Esophagus squamous epithelium (tissue), 5 donors: Measurements from ENCODE around the gene CFAP53. TPM values are rescaled to one million over a fixed set of nuclear protein-coding genes. Genes with fewer than 3 reads are reported as not detected.
"Not testable (repeated sequence)": the region's sequence is repeated elsewhere in the genome, so short reads cannot be mapped to it uniquely, and the experiment has no call there.

Experiments used
- DNase-seq: peaks from one replicate; lab custom pipeline; 2025; lab: John Stamatoyannopoulos, UW
- H3K27ac ChIP-seq, 4 donors: fragments of 200-600 bp; sonication (generic); one replicate each; pipeline ENCODE4 v1.5.1; 2016 to 2019; ENCODE audit warnings: mild to moderate bottlenecking in 1 of 4
- H3K27me3 ChIP-seq, 4 donors: fragments of 200-600 bp; sonication (generic); 1 replicate in 3 of 4; 2 replicates in 1 of 4; pipeline versions ENCODE4 v1.5.1 to v1.6.0; 2017 to 2021; ENCODE audit warnings: antibody characterized with exemption in 1 of 4
- H3K36me3 ChIP-seq, 3 donors: fragments of 200-600 bp; sonication (generic); one replicate each; pipeline ENCODE4 v1.5.1; 2016 to 2019
- H3K4me1 ChIP-seq, 3 donors: fragments of 200-600 bp; sonication (generic); one replicate each; pipeline ENCODE4 v1.5.1; 2017 to 2019
- H3K4me3 ChIP-seq, 4 donors: fragments of 200-600 bp; sonication (generic); 1 replicate in 3 of 4; 2 replicates in 1 of 4; pipeline ENCODE4 v1.5.1; 2016 to 2019; ENCODE audit warnings: mild to moderate bottlenecking in 2 of 4, moderate library complexity in 1 of 4
- H3K9me3 ChIP-seq, 3 donors: fragments of 200-600 bp; sonication (generic); one replicate each; pipeline ENCODE4 v1.5.1; 2016 to 2019
- POLR2A ChIP-seq, 4 donors: fragments of 450-650 bp; IDR thresholded peaks; one replicate each; pipeline ENCODE4 v1.6.1; 2017; ENCODE audit warnings: antibody characterized with exemption in 4 of 4, mild to moderate bottlenecking in 4 of 4, moderate library complexity in 3 of 4
- WGBS, 2 donors: methylation state at CpG; one replicate each; pipeline ENCODE4 v1.1.5; 2018; 5-methylcytosine and 5-hydroxymethylcytosine counted together
- intact Hi-C: fragments of 100-400 bp; cut with DNase I; formaldehyde crosslinking; loops from one replicate; pipeline ENCODE4 v1.15.0; 2022
- total RNA-seq, 4 donors: library from RNA; depleted of rRNA; stranded (reverse); fragments of >200 nt; gene quantifications; one replicate each; pipeline ENCODE4 v1.1.0, GENCODE V29; 2016
- TF ChIP-seq, protein P1 (sequence below), 6 experiments: fragments of 450-650 bp in 4 of 6; fragments of 200-600 bp in 2 of 6; sonication (generic) in 2 of 6; IDR thresholded peaks; one replicate each; pipeline ENCODE4 v1.5.1; 2016 to 2019; ENCODE audit warnings: antibody characterized with exemption in 6 of 6, mild to moderate bottlenecking in 4 of 6, moderate library complexity in 4 of 6
- donor health status: DM: yes; HTN: yes; CAD: no.

The CFAP53 gene
- total RNA-seq, 4 donors from 2014 or later: 0.19 TPM; not detected in 3

- H3K4me3 ChIP-seq: no peak overlapping the region
- 76 to 84% methylated on average over 7 of the region's 7 CpGs for WGBS, 2 donors
- H3K27ac ChIP-seq: no peak overlapping the region
- DNase-seq: no peak
- peaks cover 0 to 14% (median 2%) of the 10 kb centered on the region in 3 donors for H3K4me1 ChIP-seq
- H3K36me3 ChIP-seq: no peaks in the 10 kb centered on the region
- TF ChIP-seq, protein P1, sequence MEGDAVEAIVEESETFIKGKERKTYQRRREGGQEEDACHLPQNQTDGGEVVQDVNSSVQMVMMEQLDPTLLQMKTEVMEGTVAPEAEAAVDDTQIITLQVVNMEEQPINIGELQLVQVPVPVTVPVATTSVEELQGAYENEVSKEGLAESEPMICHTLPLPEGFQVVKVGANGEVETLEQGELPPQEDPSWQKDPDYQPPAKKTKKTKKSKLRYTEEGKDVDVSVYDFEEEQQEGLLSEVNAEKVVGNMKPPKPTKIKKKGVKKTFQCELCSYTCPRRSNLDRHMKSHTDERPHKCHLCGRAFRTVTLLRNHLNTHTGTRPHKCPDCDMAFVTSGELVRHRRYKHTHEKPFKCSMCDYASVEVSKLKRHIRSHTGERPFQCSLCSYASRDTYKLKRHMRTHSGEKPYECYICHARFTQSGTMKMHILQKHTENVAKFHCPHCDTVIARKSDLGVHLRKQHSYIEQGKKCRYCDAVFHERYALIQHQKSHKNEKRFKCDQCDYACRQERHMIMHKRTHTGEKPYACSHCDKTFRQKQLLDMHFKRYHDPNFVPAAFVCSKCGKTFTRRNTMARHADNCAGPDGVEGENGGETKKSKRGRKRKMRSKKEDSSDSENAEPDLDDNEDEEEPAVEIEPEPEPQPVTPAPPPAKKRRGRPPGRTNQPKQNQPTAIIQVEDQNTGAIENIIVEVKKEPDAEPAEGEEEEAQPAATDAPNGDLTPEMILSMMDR (IDR thresholded peaks at IDR 0.05): no peak
- no peak for TF ChIP-seq POLR2A (IDR thresholded peaks at IDR 0.05)
- intact Hi-C loops: no loop called here
- no peaks in the 10 kb centered on the region for H3K9me3 ChIP-seq
- H3K27me3 ChIP-seq: peaks cover 0 to 56% (median 2%) of the 10 kb centered on the region in 4 donors
These were observed 46.2 kb upstream of the CFAP53 start for GRCh38 chr18:50312296-50313030.

DNA sequence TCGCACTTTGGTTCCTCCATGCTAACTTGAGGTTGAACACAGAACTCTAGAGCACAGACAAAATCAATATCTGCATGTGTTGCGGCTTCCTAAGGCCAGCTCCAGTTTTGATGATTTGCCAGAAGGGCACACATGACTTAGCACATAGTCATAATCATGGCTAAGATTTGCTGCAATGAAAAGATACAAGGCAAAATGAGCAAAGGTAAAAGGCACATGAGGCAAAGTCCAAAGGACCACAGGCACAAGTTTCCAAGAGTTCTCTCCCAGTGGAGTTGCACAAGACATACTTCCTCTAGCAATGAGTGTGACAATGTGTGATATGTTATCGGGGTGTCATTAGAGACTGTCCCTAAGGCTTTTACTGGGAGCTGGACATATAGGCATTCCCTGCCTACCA lies 45.4 kb upstream of the CFAP53 start:
- H3K9me3 ChIP-seq: no peaks in the 10 kb centered on the region
- H3K27ac ChIP-seq: no peak overlapping the region
- DNase-seq: no peak
- no peak overlapping the region for H3K4me3 ChIP-seq
- H3K4me1 ChIP-seq: peaks cover 0 to 21% (median 9%) of the 10 kb centered on the region in 3 donors
- WGBS, 2 donors: 80 to 88% methylated on average over 3 of the region's 3 CpGs
- no peak for TF ChIP-seq POLR2A (IDR thresholded peaks at IDR 0.05)
- TF ChIP-seq, protein P1 (IDR thresholded peaks at IDR 0.05): no peak
- H3K27me3 ChIP-seq: peaks cover 0 to 61% (median 2%) of the 10 kb centered on the region in 4 donors
- intact Hi-C loops: no loop called here
- H3K36me3 ChIP-seq: no peaks in the 10 kb centered on the region

DNA sequence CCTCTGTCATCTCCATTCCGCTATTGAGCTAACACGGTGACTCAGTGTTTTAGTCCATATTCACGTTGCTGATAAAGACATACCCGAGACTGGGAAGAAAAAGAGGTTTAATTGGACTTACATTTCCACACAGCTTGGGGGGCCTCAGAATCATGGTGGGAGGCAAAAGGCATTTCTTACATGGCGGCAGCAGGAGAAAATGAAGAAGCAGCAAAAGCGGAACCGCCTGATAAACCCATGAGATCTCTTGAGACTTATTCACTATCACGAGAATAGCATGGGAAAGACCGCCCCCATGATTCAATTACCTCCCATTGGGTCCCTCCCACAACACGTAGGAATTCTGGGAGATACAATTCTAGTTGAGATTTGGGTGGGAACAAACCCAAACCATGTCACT lies 43.8 kb upstream of the CFAP53 start:
- H3K4me1 ChIP-seq: peaks cover 0 to 21% (median 9%) of the 10 kb centered on the region in 3 donors
- H3K27ac ChIP-seq: no peak overlapping the region
- peaks cover 0 to 68% (median 0%) of the 10 kb centered on the region in 4 donors for H3K27me3 ChIP-seq
- H3K4me3 ChIP-seq: no peak overlapping the region
- 81 to 83% methylated on average over 8 to 10 of the region's 10 CpGs for WGBS, 2 donors
- peaks cover 0 to 4% (median 0%) of the 10 kb centered on the region in 3 donors for H3K9me3 ChIP-seq
- intact Hi-C loops: no loop called here
- TF ChIP-seq, protein P1 (IDR thresholded peaks at IDR 0.05): no peak
- no peak for TF ChIP-seq POLR2A (IDR thresholded peaks at IDR 0.05)
- H3K36me3 ChIP-seq: no peaks in the 10 kb centered on the region
- DNase-seq: no peak

- H3K27ac ChIP-seq: peak overlapping the region in 2 of 4 donors; percentile 2 to 65
- H3K36me3 ChIP-seq, H3K4me3 ChIP-seq, intact Hi-C loops, DNase-seq, H3K9me3 ChIP-seq: not testable (repeated sequence)
- 41 to 54% methylated on average over 5 of the region's 5 CpGs for WGBS, 2 donors
- H3K27me3 ChIP-seq: peaks cover 0 to 71% (median 0%) of the 10 kb centered on the region in 4 donors
- H3K4me1 ChIP-seq: peaks cover 0 to 21% (median 9%) of the 10 kb centered on the region in 3 donors
These were observed 42.6 kb upstream of the CFAP53 start for GRCh38 chr18:50308851-50309250.

DNA sequence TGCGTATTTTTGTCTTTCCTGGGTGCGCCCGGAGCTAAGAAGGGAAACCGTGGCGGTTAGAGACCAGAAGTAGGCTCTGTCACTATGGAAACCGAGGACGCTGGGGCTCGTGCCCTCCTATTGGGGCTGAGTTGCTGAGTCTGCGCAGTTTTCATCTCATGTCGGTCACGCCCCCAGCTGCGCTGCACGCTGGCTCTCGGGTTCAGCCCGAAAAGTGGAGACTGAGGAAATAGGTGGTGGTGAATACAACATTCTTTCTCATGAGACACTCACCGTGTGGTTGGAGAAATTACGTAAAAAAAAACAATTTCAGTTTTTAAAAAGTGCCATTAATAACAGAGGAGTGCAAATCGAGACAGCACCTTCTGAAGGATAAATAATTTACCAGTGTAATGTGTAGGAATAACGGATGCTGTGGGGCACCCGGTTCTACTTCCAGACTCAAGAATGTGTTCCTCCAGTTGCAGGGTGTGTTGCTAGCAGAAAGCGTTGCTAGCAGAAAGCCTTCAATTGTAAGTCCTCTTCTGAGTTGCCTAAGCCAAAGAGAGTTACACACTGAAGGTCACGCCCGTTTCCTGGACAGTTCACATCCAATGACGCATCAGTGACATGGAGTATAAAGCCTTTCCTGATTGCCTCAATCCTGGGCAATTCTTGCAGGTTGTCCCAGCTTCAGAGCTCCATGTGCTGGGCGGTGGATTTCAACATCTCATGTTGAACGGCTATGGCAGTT lies 41.6 kb upstream of the CFAP53 start:
- Histone ChIP-seq H3K4me1 (peaks cover 0 to 21% (median 9%) of the 10 kb centered on the region in 3 donors), H3K9me3 (peaks cover 0 to 7% (median 0%) of the 10 kb centered on the region in 3 donors), H3K4me3 (peak overlapping the region; percentile 17 to 68 (median 46)), H3K27ac (peak overlapping the region; percentile 8 to 65 (median 48)), H3K27me3 (peaks cover 0 to 78% (median 0%) of the 10 kb centered on the region in 4 donors), H3K36me3 (no peaks in the 10 kb centered on the region)
- intact Hi-C loops: no loop called here
- 2 to 6% methylated on average over 20 to 26 of the region's 26 CpGs for WGBS, 2 donors
- DNase-seq: peak; percentile 68
- TF ChIP-seq POLR2A (IDR thresholded peaks at IDR 0.05): peak in 1 of 4 donors; percentile 8
- TF ChIP-seq, protein P1 (IDR thresholded peaks at IDR 0.05): no peak
